Central memory CD8-positive, alpha-beta T cell (primary cell): ENCODE results near the gene RAC3.

Experiments used
- ATAC-seq: fragments of 150-1000 bp; cut with Tn5 transposase; replicated peaks from 2 replicates; pipeline ENCODE4 v1.10.0; 2022; ENCODE audit warnings: mild to moderate bottlenecking, moderate FRiP score, moderate number of reproducible peaks; ENCODE audit not compliant: poor library complexity, severe bottlenecking; ENCODE audit errors: extremely low read depth
- DNase-seq, 2 donors: peaks; one replicate each; pipeline ENCODE4 v3.0.0; 2021; ENCODE audit warnings: low spot score in 2 of 2
- H3K27ac Mint-ChIP-seq: one replicate; pipeline ENCODE4 v1.8.0; 2022; ENCODE audit warnings: low read depth, mild to moderate bottlenecking, moderate library complexity, mixed read lengths
- H3K27me3 Mint-ChIP-seq: one replicate; pipeline ENCODE4 v1.8.0; 2022; ENCODE audit warnings: mixed read lengths
- H3K36me3 Mint-ChIP-seq: one replicate; pipeline ENCODE4 v1.8.0; 2022; ENCODE audit warnings: mild to moderate bottlenecking, moderate library complexity, mixed read lengths; ENCODE audit not compliant: insufficient read depth
- H3K4me1 Mint-ChIP-seq: one replicate; pipeline ENCODE4 v1.8.0; 2022; ENCODE audit warnings: mixed read lengths
- H3K4me3 Mint-ChIP-seq: one replicate; pipeline ENCODE4 v1.8.0; 2022; ENCODE audit warnings: mild to moderate bottlenecking, moderate library complexity, mixed read lengths
- H3K9me3 Mint-ChIP-seq: one replicate; pipeline ENCODE4 v1.8.0; 2022; ENCODE audit warnings: mixed read lengths

The RAC3 gene

DNA sequence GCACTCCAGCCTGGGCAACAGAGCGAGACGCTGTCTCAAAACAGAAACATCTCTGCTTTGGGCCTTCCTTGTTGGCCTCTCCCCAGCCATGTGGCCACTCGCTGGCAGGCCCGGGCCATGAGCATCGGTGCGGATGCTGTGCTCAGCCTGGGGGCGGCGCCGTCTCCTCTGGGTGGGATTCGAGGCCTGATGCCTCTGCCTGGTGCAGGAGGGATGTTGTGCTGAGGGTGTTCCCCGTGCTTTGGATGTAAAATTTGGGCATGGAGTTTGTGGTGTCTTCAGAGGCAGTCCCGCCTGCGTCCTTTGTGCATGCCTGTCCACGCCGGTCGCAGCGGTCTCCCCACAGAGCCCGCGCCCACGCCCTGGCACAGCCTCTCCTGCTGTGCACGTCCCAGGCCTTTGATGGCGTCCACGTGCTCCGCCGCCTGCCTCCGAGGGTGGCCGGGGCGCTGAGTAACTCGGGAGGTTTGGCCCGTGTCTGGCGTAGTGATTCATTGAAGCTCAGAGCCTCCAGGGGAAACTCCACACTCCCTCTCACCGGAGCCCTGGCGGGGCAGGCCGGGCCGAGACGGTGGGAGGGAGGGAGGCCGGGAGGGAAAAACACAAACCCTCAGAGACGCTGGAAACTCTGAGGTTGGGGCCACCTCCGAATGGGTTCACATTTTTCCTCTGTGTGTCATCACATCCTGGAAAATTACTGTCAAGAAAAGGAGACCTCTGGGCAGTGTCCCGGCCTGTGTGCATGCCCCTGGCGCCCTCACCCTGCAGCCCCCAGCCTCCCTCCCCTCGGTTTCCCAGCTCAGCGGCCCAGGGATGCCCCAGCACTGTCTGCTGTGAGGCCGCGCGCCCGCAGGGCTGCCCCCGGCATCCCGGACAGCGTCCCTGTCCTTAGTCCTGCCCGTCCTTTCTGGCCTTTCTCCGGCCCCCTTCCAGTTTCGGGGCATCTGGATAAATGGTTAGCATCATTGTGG is 27.8 kb upstream of the RAC3 start:
- no peak for ATAC-seq
- Mint-ChIP-seq H3K4me1 (no peaks in the 10 kb centered on the region), H3K4me3 (no peak overlapping the region), H3K36me3 (peaks cover 4% of the 10 kb centered on the region), H3K27me3 (no peaks in the 10 kb centered on the region), H3K9me3 (no peaks in the 10 kb centered on the region), H3K27ac (no peak overlapping the region)
- no peak for DNase-seq

DNA sequence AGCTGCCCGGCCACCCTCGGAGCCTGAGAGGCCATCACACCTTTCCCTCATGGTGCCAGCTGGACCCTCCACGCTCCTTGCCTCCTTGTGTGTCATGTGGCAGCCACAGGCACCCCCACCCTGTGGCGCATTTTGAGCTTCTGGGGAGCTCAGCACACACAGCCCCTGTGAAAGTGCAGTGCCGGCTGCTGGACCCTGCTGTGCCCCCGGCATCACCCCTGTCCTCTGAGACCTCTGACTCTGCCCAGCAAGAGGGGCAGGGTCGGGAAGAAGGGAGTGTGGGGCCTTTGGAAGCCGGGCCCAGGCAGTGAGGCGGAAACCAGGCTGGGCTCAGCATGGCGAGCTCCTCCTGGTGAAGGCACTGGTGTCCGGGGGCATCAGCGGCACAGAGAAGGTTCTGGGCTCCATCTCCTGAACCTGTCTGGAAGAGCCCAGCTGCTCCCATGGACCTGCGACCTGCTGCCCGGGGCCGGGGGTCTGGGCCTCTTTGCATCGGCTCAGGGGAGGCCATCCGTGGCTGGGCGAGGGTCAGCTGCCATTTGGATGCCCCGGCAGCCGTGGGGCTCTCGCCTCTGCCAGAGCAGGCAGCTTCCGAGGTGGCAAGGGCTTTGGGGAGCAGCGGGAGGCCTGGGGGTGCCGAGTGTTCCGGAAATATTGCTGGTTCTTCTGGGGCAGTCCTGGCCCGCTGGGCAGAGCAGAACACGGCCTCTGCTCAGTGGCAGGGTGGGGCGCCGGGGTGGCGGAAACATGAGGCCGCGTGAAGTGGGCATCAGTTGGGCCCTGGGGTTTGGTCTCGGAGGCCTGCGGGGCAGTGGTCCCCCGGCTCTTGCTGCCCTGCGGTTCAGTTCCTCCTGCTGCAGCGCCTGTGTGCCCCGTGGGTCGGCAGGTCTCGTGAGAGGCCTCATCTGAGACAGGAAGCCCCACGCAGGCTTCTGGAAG is 26.7 kb upstream of the RAC3 start:
- no peak overlapping the region for H3K4me3 Mint-ChIP-seq
- H3K27me3 Mint-ChIP-seq: no peaks in the 10 kb centered on the region
- no peaks in the 10 kb centered on the region for H3K4me1 Mint-ChIP-seq
- DNase-seq: no peak
- H3K27ac Mint-ChIP-seq: no peak overlapping the region
- H3K36me3 Mint-ChIP-seq: peaks cover 4% of the 10 kb centered on the region
- no peak for ATAC-seq
- no peaks in the 10 kb centered on the region for H3K9me3 Mint-ChIP-seq

DNA sequence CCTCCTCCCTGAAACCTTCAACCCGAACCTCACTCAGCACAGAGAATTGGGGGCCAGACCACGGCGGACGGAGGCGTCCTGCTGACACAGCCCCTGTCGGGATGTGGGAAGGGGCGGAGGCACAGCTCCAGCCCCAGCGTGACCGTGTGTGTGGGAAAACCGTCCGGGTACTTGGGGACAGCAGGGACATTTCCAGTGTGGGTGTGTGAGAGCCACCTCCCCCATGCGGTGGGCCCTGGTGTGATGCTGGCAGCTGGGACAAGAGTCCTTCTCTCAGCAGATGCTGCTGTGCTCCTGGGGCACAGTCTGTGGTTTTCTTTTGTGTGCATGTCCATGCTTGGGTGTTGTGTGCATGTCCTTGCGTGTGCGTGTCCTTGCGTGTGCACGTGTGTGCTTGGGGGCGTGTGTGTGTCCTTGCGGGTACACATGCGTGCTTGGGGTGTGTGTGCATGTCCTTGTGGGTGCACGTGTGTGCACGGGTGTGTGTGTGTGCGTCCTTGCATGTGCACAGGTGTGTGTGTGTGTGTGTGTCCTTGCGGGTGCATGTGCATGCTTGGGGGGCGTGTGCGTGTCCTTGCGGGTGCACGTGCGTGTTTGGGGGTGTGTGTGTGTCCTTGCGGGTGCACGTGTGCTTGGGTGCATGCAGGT is 25.7 kb upstream of the RAC3 start:
- H3K27ac Mint-ChIP-seq: no peak overlapping the region
- H3K36me3 Mint-ChIP-seq: peaks cover 2% of the 10 kb centered on the region
- H3K4me3 Mint-ChIP-seq: no peak overlapping the region
- H3K9me3 Mint-ChIP-seq: no peaks in the 10 kb centered on the region
- DNase-seq (no peak), ATAC-seq (no peak)
- no peaks in the 10 kb centered on the region for H3K27me3 Mint-ChIP-seq
- H3K4me1 Mint-ChIP-seq: no peaks in the 10 kb centered on the region

DNA sequence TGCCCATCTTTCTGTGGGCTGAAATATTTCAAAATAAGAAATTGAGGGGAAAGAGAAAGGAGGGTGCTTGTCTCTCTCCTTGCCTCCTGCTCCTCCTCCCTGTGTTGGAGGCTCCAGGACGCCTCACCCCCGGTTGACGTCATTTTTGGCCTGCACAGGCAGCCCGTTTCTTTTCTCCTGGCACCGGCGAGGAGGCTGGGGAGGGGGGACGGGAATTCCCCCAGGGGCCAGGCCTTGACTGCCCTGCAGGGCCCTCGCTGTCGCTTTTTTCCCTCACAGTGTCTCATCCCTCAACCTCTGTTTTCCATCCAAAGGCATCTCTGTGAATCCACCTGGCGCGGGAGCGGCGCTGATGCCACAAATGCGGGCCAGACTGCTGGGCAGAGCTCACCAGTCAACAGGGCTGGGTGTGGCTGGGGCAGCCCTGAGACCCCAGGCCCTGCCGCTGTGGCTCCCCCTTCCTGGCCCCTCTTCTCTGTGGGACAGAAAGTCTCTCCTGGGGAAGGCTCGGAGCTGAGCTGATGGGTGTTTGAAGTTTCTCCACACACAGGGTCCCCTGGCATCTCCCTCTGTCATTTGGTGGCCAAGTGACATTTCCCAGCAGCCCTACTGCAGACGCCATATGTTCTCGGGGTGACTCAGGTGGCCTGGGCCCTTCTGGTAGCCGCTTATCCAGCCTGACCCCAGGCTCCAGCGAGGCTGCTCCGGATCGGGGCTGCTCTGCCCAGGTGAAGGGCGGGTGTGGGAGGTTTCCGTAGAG is 24.8 kb upstream of the RAC3 start:
- H3K36me3 Mint-ChIP-seq: peaks cover 2% of the 10 kb centered on the region
- H3K27ac Mint-ChIP-seq: no peak overlapping the region
- no peaks in the 10 kb centered on the region for H3K4me1 Mint-ChIP-seq
- no peak for DNase-seq
- H3K9me3 Mint-ChIP-seq: no peaks in the 10 kb centered on the region
- no peaks in the 10 kb centered on the region for H3K27me3 Mint-ChIP-seq
- no peak overlapping the region for H3K4me3 Mint-ChIP-seq
- ATAC-seq: no peak

DNA sequence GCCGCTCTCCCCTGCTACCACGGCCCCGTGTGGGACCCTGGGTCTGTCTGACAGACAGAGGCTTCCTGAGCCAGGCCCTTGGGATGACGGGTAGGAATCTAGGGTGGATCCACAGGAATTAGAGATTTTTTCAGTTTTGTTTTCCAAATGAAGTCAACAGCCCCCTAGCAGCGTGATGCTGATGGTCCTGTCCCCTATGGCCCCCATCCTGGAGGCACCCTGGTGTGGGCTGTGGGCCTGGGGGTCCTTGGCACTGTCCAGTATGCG is 24.3 kb upstream of the RAC3 start:
- Mint-ChIP-seq H3K4me3 (no peak overlapping the region), H3K27me3 (no peaks in the 10 kb centered on the region), H3K36me3 (peaks cover 2% of the 10 kb centered on the region), H3K4me1 (no peaks in the 10 kb centered on the region), H3K27ac (no peak overlapping the region), H3K9me3 (no peaks in the 10 kb centered on the region)
- no peak for DNase-seq
- no peak for ATAC-seq

DNA sequence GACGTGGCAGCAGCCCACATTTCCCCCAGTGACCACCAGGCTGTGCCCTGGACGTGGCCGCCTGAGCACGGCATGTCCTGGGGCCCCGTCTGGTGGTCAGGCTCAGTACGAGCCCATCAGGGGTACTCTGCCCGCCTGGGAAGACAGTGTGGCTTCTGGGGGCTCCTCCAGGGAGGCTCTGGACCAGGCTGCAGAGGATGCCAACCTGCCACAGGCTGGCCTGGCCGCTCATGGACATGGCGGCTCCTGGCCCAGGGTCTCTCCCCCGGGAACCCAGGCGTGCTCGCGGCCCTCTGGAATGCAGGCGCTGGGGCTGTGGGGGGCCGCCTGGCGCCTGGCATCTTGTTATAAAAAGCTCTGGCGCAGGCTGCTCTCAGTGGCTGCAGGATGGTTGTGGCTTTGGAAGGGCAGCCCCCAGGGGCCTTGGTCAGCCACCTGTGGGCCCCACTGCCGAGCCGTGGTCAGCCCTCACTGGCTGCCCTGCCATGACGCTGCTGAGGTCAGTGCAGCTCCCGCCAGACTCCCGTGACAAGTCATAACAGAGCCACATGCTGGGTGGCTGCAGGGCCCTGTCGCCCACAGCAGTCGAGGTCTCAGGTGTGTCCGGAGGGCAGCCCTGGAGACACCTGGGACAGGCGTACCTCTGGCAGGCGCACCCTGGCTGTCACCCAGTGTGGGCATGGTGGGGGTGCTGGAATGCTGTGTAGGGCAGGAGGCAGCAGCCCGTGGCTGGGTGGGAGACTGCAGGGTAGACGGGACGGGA is 23.8 kb upstream of the RAC3 start:
- Mint-ChIP-seq H3K4me1 (no peaks in the 10 kb centered on the region), H3K27me3 (no peaks in the 10 kb centered on the region), H3K36me3 (peaks cover 2% of the 10 kb centered on the region), H3K9me3 (no peaks in the 10 kb centered on the region), H3K27ac (no peak overlapping the region), H3K4me3 (no peak overlapping the region)
- no peak for ATAC-seq
- no peak for DNase-seq

DNA sequence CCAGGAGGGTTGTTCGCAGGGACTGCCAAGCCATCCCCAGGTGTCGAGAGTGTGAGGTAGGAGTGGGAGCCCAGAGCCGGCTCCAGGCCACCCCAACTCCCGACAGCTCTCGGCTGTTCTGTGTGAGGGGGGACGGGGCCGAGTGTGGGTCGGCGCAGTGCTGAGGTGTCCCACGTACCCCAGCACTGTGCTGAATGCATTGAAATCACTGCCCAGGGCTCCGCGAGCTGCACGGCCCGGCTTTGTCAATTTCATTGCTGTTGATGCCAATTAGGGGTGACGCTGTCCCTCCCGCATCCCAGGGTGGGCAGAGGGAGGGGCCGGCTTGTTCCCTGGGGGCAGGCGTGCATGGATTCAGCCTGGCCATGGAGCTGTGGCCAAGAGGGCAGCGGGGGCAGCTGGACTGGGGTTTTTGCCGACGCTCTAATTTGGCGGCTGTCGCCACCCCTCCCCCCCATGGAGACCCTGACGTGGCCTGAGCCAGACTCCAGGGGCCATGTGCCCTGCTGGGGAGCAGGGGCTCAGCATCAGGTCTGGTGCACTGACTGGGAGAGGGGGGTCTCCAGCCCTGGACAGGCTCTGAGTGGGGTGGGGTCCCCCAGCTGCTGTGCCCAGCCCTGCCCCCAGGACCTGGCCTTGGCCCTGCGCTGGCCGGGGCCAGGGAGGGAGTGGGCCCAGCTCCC is 23.1 kb upstream of the RAC3 start:
- Mint-ChIP-seq H3K4me3 (no peak overlapping the region), H3K9me3 (no peaks in the 10 kb centered on the region), H3K4me1 (no peaks in the 10 kb centered on the region), H3K27ac (no peak overlapping the region), H3K36me3 (peaks cover 2% of the 10 kb centered on the region), H3K27me3 (no peaks in the 10 kb centered on the region)
- DNase-seq: no peak
- ATAC-seq: no peak

DNA sequence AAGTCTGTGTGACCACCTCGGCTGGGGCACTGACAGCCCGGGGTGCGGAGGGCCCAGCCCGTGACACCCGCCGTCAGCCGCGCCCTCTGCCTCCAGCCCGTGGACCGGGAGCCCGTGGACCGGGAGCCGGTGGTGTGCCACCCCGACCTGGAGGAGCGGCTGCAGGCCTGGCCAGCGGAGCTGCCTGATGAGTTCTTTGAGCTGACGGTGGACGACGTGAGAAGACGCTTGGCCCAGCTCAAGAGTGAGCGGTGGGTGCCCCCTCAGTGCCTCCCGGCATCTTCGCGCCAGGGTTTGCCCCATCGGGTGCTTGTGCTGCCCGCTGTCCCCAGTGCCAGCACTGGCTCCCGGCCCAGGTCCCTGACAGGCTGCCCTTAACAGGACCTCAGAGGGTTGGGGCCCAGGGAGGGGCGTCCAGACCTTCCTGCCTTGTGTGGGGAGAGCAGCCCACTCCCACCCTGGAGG is 22.5 kb upstream of the RAC3 start:
- no peak for ATAC-seq

DNA sequence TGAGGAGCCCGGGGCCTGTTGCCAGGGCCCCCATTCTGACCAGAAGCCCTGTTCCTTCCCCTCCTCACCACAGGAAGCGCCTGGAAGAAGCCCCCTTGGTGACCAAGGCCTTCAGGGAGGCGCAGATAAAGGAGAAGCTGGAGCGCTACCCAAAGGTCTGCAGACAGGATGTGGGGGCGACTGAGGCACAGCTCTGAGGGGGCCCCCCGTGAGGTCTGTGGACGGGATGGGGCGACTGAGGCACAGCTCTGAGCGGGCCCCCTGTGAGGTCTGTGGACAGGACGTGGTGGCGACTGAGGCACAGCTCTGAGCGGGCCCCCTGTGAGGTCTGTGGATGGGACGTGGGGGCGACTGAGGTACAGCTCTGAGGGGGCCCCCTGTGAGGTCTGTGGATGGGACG is 22.1 kb upstream of the RAC3 start:
- Mint-ChIP-seq H3K4me3 (no peak overlapping the region), H3K4me1 (no peaks in the 10 kb centered on the region), H3K27ac (no peak overlapping the region), H3K27me3 (no peaks in the 10 kb centered on the region), H3K36me3 (peaks cover 2% of the 10 kb centered on the region), H3K9me3 (no peaks in the 10 kb centered on the region)
- DNase-seq (no peak), ATAC-seq (no peak)

More for the DNA sequence above, 22.5 kb upstream of the RAC3 start:
- DNase-seq: no peak
- no peaks in the 10 kb centered on the region for H3K27me3 Mint-ChIP-seq
- H3K4me1 Mint-ChIP-seq: no peaks in the 10 kb centered on the region
- H3K9me3 Mint-ChIP-seq: no peaks in the 10 kb centered on the region
- peaks cover 2% of the 10 kb centered on the region for H3K36me3 Mint-ChIP-seq
- H3K27ac Mint-ChIP-seq: no peak overlapping the region
- no peak overlapping the region for H3K4me3 Mint-ChIP-seq

DNA sequence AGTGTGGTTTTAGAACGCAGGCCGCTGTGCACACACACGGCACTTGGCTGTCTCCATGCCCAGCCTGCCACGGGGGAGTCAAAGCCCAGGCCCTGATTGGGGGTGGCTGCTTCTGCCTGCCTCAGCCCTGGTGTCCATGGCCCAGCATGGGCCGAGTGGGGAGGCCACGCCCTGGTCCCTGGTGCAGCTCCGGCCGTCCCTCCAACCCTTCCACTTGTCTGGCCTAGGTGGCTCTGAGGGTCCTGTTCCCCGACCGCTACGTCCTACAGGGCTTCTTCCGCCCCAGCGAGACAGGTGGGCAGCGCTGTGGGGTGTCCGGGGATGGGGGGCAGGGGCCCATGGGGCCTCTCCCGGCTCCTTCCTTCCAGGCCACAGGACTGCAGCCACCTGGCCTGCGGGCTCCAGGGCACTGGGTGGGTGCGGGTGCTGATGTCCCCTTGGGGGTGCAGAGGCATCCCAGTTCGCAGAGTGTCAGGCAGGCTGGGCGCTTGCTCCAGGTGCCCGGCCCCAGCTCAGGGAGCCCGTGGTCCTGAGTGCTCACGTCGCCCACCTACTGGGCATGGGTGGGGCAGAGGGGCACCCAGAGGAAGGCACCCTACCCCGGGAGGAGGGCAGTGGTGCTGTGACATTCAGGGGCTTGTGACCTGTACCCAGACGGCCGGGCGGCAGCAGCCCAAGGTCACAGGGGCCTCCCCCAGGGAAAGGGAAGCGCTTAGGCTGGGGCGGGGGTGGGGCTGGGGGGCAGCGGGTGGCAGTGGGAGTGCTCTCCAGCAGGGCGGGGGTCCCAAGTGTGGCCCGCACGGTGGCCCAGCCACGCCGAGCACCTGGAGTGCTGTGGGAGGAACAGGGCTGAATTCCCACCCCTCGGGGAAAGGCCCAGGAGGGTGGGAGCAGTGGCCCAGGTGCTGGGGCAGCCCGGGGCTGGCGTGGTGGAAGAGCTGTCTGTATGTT is 20.6 kb upstream of the RAC3 start:
- H3K27ac Mint-ChIP-seq: no peak overlapping the region
- H3K27me3 Mint-ChIP-seq: no peaks in the 10 kb centered on the region
- H3K4me1 Mint-ChIP-seq: no peaks in the 10 kb centered on the region
- no peaks in the 10 kb centered on the region for H3K9me3 Mint-ChIP-seq
- no peak for ATAC-seq
- no peak for DNase-seq
- no peak overlapping the region for H3K4me3 Mint-ChIP-seq
- H3K36me3 Mint-ChIP-seq: peaks cover 2% of the 10 kb centered on the region
